HepG2 (cell line): Measurements from ENCODE around the gene JOSD1.

Source experiments
- AGO1 ChIP-seq: fragments of 200-400 bp; formaldehyde crosslinking; IDR thresholded peaks from 2 replicates; pipeline ENCODE4 v1.6.1; 2017; ENCODE audit warnings: mild to moderate bottlenecking, low read depth, low read length, moderate library complexity; ENCODE audit not compliant: poor library complexity, severe bottlenecking
- CHD2 ChIP-seq: IDR thresholded peaks from 2 replicates; pipeline ENCODE4 v1.6.1; 2011; ENCODE audit warnings: low read depth, low read length, improper control_type of control experiment
- CTCF ChIP-seq: sonication (generic); formaldehyde crosslinking; IDR thresholded peaks from 2 replicates; pipeline ENCODE4 v1.5.0; 2020; ENCODE audit warnings: mild to moderate bottlenecking, missing genetic modification reagents, moderate library complexity
- HOMEZ ChIP-seq: IDR thresholded peaks from 2 replicates; pipeline ENCODE4 v1.6.1; 2016; ENCODE audit warnings: low read depth
- TAF1 ChIP-seq: sonication (generic); formaldehyde crosslinking; IDR thresholded peaks from 2 replicates; pipeline ENCODE4 v1.4.0; 2020; ENCODE audit warnings: missing genetic modification reagents

GRCh38 chr22:38709306-38709705, 8.6 kb upstream of the JOSD1 start:
- TF ChIP-seq TAF1: no peak
- no peak for TF ChIP-seq CHD2
- TF ChIP-seq CTCF (CRISPR knock-in tag): no peak
- TF ChIP-seq AGO1: no peak
- TF ChIP-seq HOMEZ (CRISPR knock-in tag): no peak
